GM12801 (cell line): ENCODE data around the gene MTUS2.

ENCODE experiments used
- TF ChIP-seq, protein P1 (sequence below): IDR thresholded peaks from one replicate; pipeline ENCODE4 v1.5.1; 2011; ENCODE audit warnings: control low read depth; ENCODE audit not compliant: insufficient read length; ENCODE audit errors: extremely low read depth

The MTUS2 gene

DNA sequence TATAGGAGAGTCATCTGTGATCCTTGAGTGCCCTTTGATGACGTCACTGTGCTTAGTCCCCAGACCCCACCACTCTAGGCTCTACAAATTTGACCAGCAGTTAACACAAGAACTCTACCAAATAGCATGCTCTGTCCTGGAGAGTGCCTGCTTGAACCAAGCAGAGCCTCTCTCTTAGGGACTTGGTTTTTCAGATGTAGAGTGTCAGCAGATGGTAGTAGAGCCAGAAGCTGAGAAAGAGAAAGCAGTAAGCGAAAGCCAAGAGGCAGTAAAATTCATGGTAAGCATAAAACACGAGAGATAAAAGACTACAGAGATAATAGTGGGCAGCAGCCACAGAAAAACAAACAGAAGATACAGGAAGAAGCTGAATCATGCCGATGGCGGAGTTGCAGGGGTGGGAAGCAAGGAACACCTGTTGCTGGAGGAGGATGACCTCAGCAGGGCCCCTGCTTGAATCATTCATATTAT, 582.1 kb downstream of the MTUS2 start:
- TF ChIP-seq, protein P1, sequence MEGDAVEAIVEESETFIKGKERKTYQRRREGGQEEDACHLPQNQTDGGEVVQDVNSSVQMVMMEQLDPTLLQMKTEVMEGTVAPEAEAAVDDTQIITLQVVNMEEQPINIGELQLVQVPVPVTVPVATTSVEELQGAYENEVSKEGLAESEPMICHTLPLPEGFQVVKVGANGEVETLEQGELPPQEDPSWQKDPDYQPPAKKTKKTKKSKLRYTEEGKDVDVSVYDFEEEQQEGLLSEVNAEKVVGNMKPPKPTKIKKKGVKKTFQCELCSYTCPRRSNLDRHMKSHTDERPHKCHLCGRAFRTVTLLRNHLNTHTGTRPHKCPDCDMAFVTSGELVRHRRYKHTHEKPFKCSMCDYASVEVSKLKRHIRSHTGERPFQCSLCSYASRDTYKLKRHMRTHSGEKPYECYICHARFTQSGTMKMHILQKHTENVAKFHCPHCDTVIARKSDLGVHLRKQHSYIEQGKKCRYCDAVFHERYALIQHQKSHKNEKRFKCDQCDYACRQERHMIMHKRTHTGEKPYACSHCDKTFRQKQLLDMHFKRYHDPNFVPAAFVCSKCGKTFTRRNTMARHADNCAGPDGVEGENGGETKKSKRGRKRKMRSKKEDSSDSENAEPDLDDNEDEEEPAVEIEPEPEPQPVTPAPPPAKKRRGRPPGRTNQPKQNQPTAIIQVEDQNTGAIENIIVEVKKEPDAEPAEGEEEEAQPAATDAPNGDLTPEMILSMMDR: no peak

DNA sequence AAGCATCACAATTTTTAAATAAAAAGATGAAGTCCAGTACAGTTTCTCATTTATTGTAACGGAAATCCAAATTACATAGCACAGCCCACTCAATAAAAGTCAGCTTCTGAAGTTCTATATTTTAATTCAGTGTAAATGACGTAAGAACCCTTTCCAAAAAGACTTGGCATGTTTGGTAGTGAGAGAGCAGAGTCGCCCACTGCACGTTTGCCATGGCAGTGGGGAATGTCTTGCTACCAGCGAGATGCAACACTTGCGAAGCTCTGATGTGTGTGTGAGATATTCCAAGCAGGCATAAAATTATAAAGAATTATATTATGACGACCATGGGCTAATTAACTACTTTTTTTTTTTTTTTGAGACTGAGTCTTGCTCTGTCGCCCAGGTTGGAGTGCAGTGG, 585.3 kb downstream of the MTUS2 start:
- TF ChIP-seq, protein P1: no peak

DNA sequence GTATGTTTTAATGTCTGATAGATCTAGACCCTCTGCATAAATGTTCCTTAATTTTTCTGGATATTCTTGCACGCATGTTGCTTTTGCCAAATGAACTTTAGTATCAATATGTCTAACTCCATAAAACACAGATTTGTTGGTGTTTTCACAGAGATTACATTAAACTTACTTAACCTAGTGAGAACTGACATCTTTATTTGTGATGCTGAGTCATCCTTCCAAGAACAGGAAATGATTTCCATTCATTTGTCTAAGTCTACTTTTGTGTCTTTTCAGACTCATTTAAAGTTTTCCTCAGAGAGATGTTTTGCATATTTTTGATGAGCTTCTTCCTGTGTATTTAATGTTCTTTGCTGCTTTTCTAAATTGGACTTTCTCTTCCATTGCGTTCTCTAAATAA, 591.3 kb downstream of the MTUS2 start:
- TF ChIP-seq, protein P1: no peak

DNA sequence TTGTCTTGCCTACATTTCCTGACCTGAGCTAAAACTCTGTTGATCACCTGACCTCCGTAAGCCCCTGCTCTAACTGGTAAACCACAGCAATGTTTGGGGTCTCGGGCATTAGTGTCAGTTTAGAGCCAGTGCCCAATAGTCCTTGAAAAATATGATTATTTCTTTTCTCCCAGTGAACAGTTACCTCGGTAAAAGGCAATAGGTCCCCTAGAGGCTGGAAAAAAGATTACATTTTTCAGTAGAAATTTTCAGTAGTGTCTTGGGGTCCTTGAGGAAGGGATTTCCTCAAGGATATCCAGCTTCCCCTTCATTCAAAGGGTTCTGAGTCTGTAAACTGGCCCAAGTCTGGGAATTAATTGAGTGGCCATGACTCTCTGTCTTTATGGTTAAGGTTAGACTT, 597.9 kb downstream of the MTUS2 start:
- TF ChIP-seq, protein P1: no peak

DNA sequence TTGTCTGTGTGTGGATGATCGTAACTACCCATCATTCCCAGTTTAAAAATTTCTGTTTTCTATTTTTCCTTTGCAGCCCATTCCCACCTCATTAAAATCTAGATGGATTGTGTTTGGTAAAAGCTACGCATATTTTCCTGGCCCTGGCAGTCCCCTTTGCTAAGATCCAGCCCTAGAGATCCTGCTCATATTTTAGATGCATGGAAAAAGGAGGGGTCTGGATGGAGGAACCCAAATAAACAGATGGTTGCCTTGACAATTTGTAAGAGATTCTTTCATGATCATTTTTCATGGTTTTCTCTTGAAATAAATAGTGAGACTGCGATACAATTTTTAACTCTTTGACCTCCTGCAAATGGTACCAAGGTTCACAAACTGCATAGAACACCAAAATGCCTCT, 601.0 kb downstream of the MTUS2 start:
- TF ChIP-seq, protein P1: no peak

DNA sequence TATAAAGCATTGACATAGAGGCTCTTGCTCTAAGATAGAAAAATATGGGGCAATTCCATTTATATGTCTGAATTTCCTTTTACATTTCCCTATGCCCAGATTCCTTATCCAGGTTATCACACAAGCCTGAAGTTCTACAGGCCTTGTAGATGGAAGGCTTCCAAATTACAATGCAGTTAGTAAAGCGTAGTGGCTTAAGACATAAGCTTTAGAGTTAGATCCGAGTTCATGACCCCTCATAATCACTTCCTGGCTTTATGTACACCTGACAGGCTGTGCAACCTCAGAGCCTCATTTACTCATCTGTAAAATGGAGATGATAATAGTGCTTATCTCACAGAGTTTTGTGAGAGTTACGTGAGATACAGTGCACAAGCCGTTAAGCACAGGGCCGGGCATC, 601.9 kb downstream of the MTUS2 start:
- TF ChIP-seq, protein P1: no peak

DNA sequence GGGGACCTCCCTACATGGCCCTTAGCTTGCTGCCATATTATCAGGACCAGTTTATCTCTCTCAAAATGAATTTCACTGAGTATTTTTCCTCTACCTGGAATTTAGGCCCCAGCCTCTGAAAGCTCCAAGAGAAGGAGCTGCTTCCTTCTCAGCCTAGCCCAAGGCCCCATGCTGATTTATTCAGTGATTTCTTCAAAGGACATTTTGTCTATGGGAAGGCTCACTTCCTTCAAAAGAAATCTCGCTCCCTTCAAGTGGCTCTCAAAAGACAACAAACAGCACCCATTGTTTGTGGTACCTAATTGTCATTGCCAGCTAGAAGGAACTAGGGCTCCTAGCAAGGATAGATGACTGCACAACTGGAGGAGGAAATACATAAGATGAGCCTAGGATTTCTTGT, 602.9 kb downstream of the MTUS2 start:
- TF ChIP-seq, protein P1: no peak

DNA sequence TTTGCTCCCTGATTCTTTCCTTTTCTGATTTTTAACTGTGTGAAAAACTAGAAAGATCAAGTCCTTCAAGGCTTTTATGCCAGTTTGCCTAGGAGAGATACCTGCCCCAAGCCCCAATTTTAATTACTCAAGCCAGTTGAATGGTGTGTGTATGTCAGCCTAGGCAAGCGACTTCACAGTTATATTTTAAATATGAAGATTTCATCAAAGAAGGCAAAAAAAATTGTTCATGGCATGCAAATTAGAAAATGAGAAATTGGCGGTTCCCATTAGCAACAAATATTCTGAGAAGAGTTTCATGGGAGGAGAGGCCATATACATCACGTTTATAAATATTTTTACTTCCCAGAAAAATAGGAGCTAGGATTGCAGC, 607.8 kb downstream of the MTUS2 start:
- TF ChIP-seq, protein P1: no peak
